GM23338 (cell line): ENCODE results near the gene CACNA2D4. TPM values are rescaled to one million over a fixed set of nuclear protein-coding genes. Genes with fewer than 3 reads are reported as not detected.

ENCODE experiments used
- ATAC-seq: fragments of 200-7000 bp; cut with Tn5 transposase; 3 replicates; pipeline ENCODE4 v1.9.1; 2020
- DNase-seq: peaks from one replicate; pipeline ENCODE4 v3.0.0-alpha.2; 2015; ENCODE audit warnings: low spot score
- H2AFZ ChIP-seq: fragments of 200-600 bp; sonication (generic); 2 replicates; pipeline ENCODE4 v1.8.0; 2016; ENCODE audit warnings: antibody characterized with exemption, mild to moderate bottlenecking, moderate library complexity
- H3F3A ChIP-seq: fragments of 200-600 bp; sonication (generic); replicated peaks from 2 replicates; pipeline ENCODE4 v1.8.0; 2017; ENCODE audit warnings: antibody characterized with exemption, mixed run types, low read depth
- H3K27ac ChIP-seq: fragments of 200-600 bp; sonication (generic); 2 replicates; pipeline ENCODE4 v1.6.1; 2016; ENCODE audit warnings: low read depth
- H3K27me3 ChIP-seq: fragments of 200-600 bp; sonication (generic); 2 replicates; pipeline ENCODE4 v1.8.0; 2016; ENCODE audit warnings: mild to moderate bottlenecking, mixed run types, moderate library complexity; ENCODE audit not compliant: insufficient read depth
- H3K36me3 ChIP-seq: fragments of 200-600 bp; sonication (generic); 2 replicates; pipeline ENCODE4 v1.8.0; 2016; ENCODE audit warnings: mild to moderate bottlenecking; ENCODE audit not compliant: insufficient read depth
- H3K4me1 ChIP-seq: fragments of 200-600 bp; sonication (generic); 2 replicates; pipeline ENCODE4 v1.8.0; 2016; ENCODE audit warnings: mild to moderate bottlenecking, moderate library complexity; ENCODE audit not compliant: insufficient read depth
- H3K4me2 ChIP-seq: fragments of 200-600 bp; sonication (generic); 2 replicates; pipeline ENCODE4 v1.7.1; 2017; ENCODE audit warnings: mixed run types
- H3K4me3 ChIP-seq: fragments of 200-600 bp; sonication (generic); 2 replicates; pipeline ENCODE4 v1.6.1; 2016; ENCODE audit warnings: mixed run types
- H3K79me2 ChIP-seq: fragments of 200-600 bp; sonication (generic); replicated peaks from 2 replicates; pipeline ENCODE4 v1.8.0; 2017; ENCODE audit warnings: mild to moderate bottlenecking; ENCODE audit not compliant: insufficient read depth
- H3K9me2 ChIP-seq: fragments of 200-600 bp; sonication (generic); 2 replicates; pipeline ENCODE4 v1.8.0; 2017; ENCODE audit not compliant: insufficient read depth
- H4K20me1 ChIP-seq: fragments of 200-600 bp; sonication (generic); replicated peaks from 2 replicates; pipeline ENCODE4 v1.8.0; 2017; ENCODE audit warnings: mild to moderate bottlenecking; ENCODE audit not compliant: insufficient read depth
- H3K27ac Mint-ChIP-seq: 2 replicates; pipeline ENCODE4 v1.8.0; 2020; ENCODE audit warnings: inconsistent platforms, mild to moderate bottlenecking, moderate library complexity, mixed read lengths
- H3K27me3 Mint-ChIP-seq: 3 replicates; pipeline ENCODE4 v1.8.0; 2022; ENCODE audit warnings: low read depth, mild to moderate bottlenecking, moderate library complexity, mixed read lengths, inconsistent platforms; ENCODE audit not compliant: insufficient read depth, poor library complexity
- H3K36me3 Mint-ChIP-seq: 3 replicates; pipeline ENCODE4 v1.8.0; 2021; ENCODE audit warnings: low read depth, mild to moderate bottlenecking, inconsistent platforms, moderate library complexity, mixed read lengths
- H3K4me1 Mint-ChIP-seq: 3 replicates; pipeline ENCODE4 v1.8.0; 2020; ENCODE audit warnings: mild to moderate bottlenecking, inconsistent platforms, mixed read lengths
- H3K4me3 Mint-ChIP-seq: 3 replicates; pipeline ENCODE4 v1.8.0; 2021; ENCODE audit warnings: moderate library complexity, mild to moderate bottlenecking, inconsistent platforms, mixed read lengths
- H3K9me3 Mint-ChIP-seq: 3 replicates; pipeline ENCODE4 v1.8.0; 2020; ENCODE audit warnings: moderate library complexity, mild to moderate bottlenecking, inconsistent platforms, mixed read lengths
- ETS1 ChIP-seq: IDR thresholded peaks from 2 replicates; pipeline ENCODE4 v1.6.1; 2016; ENCODE audit warnings: antibody characterized with exemption
- EZH2 ChIP-seq: fragments of 200-600 bp; sonication (generic); IDR thresholded peaks from one replicate; pipeline ENCODE4 v1.8.0; 2017; ENCODE audit warnings: antibody characterized with exemption, mild to moderate bottlenecking, low read depth; ENCODE audit not compliant: unreplicated experiment
- EZH2phosphoT487 ChIP-seq: fragments of 200-600 bp; sonication (generic); IDR thresholded peaks from one replicate; pipeline ENCODE4 v1.8.1; 2018; ENCODE audit warnings: antibody characterized with exemption; ENCODE audit not compliant: unreplicated experiment
- JUNB ChIP-seq: IDR thresholded peaks from one replicate; pipeline ENCODE4 v1.6.1; 2016; ENCODE audit warnings: antibody characterized with exemption; ENCODE audit not compliant: unreplicated experiment
- NANOG ChIP-seq: IDR thresholded peaks from 2 replicates; pipeline ENCODE4 v1.6.1; 2016; ENCODE audit warnings: antibody characterized with exemption, borderline replicate concordance
- POLR2AphosphoS5 ChIP-seq: IDR thresholded peaks from 2 replicates; pipeline ENCODE4 v1.6.1; 2016; ENCODE audit warnings: antibody characterized with exemption, low read depth
- STAT1 ChIP-seq: IDR thresholded peaks from one replicate; pipeline ENCODE4 v1.6.1; 2016; ENCODE audit warnings: antibody characterized with exemption; ENCODE audit not compliant: unreplicated experiment
- ZNF114 ChIP-seq: fragments of 250-450 bp; sonication (Bioruptor Pico); IDR thresholded peaks from 2 replicates; pipeline ENCODE4 v1.5.0; 2020; ENCODE audit warnings: mild to moderate bottlenecking, moderate library complexity
- ZNF331 ChIP-seq: fragments of 250-450 bp; sonication (Bioruptor Pico); IDR thresholded peaks from 2 replicates; pipeline ENCODE4 v1.5.0; 2020; ENCODE audit warnings: low read depth, mild to moderate bottlenecking, moderate library complexity
- polyA plus RNA-seq: library from polyadenylated mRNA; unstranded; fragments of >200 nt; fragmentation: Nextera tagmentation; extraction: Ambion mirVana; gene quantifications from 2 replicates; pipeline ENCODE4 v1.2.1, GENCODE V29; 2016
- total RNA-seq: library from RNA; depleted of rRNA; stranded (reverse); fragments of >200 nt; shearing (Covaris generic); gene quantifications from 2 replicates; pipeline ENCODE4 v1.2.3, GENCODE V29; 2014
- TF ChIP-seq, protein P1 (sequence below): fragments of 250-450 bp; sonication (Bioruptor Pico); IDR thresholded peaks from 2 replicates; pipeline ENCODE4 v1.5.0; 2020; ENCODE audit warnings: mild to moderate bottlenecking, moderate library complexity
- TF ChIP-seq, protein P2 (sequence below), 2 experiments: fragments of 200-600 bp in 1 of 2; sonication (generic) in 1 of 2; conservative IDR thresholded peaks; 2 replicates each; pipeline versions ENCODE4 v1.5.1 to v1.6.1; 2016 to 2017; ENCODE audit warnings: antibody characterized with exemption in 2 of 2, low read depth in 2 of 2, mild to moderate bottlenecking in 2 of 2, moderate library complexity in 1 of 2

Gene CACNA2D4
- total and polyA plus RNA-seq, 2 experiments from 2014 or later: 0.07 to 0.24 TPM

GRCh38 chr12:1842183-1842904 lies 76.1 kb downstream of the CACNA2D4 start (continued):
- TF ChIP-seq EZH2 (no peak), ZNF331 (no peak), ETS1 (no peak)

- no peaks in the 10 kb centered on the region for H3F3A ChIP-seq
- Mint-ChIP-seq H3K27me3 (peaks cover 10% of the 10 kb centered on the region), H3K9me3 (no peaks in the 10 kb centered on the region), H3K36me3 (no peaks in the 10 kb centered on the region), H3K4me3 (no peak overlapping the region), H3K4me1 (peaks cover 57% of the 10 kb centered on the region), H3K27ac (no peak overlapping the region; the same call in 1 of the 2 replicates)
- H3K27ac ChIP-seq: no peak overlapping the region
- no peaks in the 10 kb centered on the region for H3K79me2 ChIP-seq
- H2AFZ ChIP-seq: no peak overlapping the region
- H3K27me3 ChIP-seq: no peaks in the 10 kb centered on the region
- no peak for ATAC-seq
- H3K36me3 ChIP-seq: no peaks in the 10 kb centered on the region
- H3K9me2 ChIP-seq: no peaks in the 10 kb centered on the region
- peaks cover 9% of the 10 kb centered on the region for H3K4me1 ChIP-seq
- no peak overlapping the region for H3K4me3 ChIP-seq
- no peak for DNase-seq
- H4K20me1 ChIP-seq: no peaks in the 10 kb centered on the region
- no peak overlapping the region for H3K4me2 ChIP-seq
- no peak for TF ChIP-seq NANOG
- no peak for TF ChIP-seq JUNB
- TF ChIP-seq STAT1: no peak
- TF ChIP-seq, protein P1, sequence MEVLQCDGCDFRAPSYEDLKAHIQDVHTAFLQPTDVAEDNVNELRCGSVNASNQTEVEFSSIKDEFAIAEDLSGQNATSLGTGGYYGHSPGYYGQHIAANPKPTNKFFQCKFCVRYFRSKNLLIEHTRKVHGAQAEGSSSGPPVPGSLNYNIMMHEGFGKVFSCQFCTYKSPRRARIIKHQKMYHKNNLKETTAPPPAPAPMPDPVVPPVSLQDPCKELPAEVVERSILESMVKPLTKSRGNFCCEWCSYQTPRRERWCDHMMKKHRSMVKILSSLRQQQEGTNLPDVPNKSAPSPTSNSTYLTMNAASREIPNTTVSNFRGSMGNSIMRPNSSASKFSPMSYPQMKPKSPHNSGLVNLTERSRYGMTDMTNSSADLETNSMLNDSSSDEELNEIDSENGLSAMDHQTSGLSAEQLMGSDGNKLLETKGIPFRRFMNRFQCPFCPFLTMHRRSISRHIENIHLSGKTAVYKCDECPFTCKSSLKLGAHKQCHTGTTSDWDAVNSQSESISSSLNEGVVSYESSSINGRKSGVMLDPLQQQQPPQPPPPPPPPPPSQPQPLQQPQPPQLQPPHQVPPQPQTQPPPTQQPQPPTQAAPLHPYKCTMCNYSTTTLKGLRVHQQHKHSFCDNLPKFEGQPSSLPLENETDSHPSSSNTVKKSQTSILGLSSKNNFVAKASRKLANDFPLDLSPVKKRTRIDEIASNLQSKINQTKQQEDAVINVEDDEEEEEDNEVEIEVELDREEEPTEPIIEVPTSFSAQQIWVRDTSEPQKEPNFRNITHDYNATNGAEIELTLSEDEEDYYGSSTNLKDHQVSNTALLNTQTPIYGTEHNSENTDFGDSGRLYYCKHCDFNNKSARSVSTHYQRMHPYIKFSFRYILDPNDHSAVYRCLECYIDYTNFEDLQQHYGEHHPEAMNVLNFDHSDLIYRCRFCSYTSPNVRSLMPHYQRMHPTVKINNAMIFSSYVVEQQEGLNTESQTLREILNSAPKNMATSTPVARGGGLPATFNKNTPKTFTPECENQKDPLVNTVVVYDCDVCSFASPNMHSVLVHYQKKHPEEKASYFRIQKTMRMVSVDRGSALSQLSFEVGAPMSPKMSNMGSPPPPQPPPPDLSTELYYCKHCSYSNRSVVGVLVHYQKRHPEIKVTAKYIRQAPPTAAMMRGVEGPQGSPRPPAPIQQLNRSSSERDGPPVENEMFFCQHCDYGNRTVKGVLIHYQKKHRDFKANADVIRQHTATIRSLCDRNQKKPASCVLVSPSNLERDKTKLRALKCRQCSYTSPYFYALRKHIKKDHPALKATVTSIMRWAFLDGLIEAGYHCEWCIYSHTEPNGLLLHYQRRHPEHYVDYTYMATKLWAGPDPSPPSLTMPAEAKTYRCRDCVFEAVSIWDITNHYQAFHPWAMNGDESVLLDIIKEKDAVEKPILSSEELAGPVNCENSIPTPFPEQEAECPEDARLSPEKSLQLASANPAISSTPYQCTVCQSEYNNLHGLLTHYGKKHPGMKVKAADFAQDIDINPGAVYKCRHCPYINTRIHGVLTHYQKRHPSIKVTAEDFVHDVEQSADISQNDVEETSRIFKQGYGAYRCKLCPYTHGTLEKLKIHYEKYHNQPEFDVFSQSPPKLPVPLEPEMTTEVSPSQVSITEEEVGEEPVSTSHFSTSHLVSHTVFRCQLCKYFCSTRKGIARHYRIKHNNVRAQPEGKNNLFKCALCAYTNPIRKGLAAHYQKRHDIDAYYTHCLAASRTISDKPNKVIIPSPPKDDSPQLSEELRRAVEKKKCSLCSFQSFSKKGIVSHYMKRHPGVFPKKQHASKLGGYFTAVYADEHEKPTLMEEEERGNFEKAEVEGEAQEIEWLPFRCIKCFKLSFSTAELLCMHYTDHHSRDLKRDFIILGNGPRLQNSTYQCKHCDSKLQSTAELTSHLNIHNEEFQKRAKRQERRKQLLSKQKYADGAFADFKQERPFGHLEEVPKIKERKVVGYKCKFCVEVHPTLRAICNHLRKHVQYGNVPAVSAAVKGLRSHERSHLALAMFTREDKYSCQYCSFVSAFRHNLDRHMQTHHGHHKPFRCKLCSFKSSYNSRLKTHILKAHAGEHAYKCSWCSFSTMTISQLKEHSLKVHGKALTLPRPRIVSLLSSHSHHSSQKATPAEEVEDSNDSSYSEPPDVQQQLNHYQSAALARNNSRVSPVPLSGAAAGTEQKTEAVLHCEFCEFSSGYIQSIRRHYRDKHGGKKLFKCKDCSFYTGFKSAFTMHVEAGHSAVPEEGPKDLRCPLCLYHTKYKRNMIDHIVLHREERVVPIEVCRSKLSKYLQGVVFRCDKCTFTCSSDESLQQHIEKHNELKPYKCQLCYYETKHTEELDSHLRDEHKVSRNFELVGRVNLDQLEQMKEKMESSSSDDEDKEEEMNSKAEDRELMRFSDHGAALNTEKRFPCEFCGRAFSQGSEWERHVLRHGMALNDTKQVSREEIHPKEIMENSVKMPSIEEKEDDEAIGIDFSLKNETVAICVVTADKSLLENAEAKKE (CRISPR knock-in tag): no peak
- TF ChIP-seq ZNF331: no peak
- no peak for TF ChIP-seq POLR2AphosphoS5
- TF ChIP-seq, protein P2, sequence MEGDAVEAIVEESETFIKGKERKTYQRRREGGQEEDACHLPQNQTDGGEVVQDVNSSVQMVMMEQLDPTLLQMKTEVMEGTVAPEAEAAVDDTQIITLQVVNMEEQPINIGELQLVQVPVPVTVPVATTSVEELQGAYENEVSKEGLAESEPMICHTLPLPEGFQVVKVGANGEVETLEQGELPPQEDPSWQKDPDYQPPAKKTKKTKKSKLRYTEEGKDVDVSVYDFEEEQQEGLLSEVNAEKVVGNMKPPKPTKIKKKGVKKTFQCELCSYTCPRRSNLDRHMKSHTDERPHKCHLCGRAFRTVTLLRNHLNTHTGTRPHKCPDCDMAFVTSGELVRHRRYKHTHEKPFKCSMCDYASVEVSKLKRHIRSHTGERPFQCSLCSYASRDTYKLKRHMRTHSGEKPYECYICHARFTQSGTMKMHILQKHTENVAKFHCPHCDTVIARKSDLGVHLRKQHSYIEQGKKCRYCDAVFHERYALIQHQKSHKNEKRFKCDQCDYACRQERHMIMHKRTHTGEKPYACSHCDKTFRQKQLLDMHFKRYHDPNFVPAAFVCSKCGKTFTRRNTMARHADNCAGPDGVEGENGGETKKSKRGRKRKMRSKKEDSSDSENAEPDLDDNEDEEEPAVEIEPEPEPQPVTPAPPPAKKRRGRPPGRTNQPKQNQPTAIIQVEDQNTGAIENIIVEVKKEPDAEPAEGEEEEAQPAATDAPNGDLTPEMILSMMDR (conservative IDR thresholded peaks at IDR 0.05; ENCODE audit: low read depth in 2 of 2): no peak
- no peak for TF ChIP-seq EZH2
- TF ChIP-seq ETS1: no peak
- no peak for TF ChIP-seq EZH2phosphoT487
- TF ChIP-seq ZNF114: no peak
Observed at GRCh38 chr12:1841586-1842182, 76.8 kb downstream of the CACNA2D4 start.
